ENCODE measurements around the gene UXT.
"Not testable (repeated sequence)": the region's sequence is repeated elsewhere in the genome, so short reads cannot be mapped to it uniquely, and the experiment has no call there.

GRCh38 chrX:47603125-47603524 is 55.9 kb downstream of the UXT start:
- not testable (repeated sequence) for TF ChIP-seq CTCF (IDR thresholded peaks at IDR 0.05; ENCODE audit: borderline replicate concordance, extremely low read depth, low read length, poor library complexity, severe bottlenecking); EZH2 (IDR thresholded peaks at IDR 0.05; ENCODE audit: borderline replicate concordance, low read depth, low read length, severe bottlenecking)
